GM18526 (cell line): ENCODE data around the gene JAK1.

Source experiments
- POLR2A ChIP-seq: IDR thresholded peaks from 3 replicates; pipeline ENCODE4 v1.6.1; 2011; ENCODE audit not compliant: insufficient read length; ENCODE audit errors: extremely low read depth

The JAK1 gene

DNA sequence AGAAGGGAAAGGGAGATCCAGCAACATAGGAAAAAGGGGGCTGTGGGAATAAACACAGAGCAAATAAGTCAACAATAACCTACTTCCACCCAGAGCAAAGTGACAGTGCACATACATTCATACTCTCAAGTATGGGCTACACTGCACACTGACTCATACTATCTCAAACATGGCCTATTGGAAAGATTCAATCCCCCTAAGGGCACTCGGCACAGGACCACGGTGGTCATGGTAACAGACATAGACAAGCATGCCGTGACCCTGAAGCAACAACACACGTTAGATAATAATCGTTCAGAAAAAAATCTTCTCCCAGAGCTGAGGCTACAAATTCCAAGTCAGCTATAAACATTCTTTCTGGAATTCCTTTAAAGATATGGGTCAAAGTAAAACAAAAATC, 16.8 kb upstream of the JAK1 start:
- TF ChIP-seq POLR2A, result no peak

GRCh38 chr1:64981601-64982533, 15.5 kb upstream of the JAK1 start:
- TF ChIP-seq POLR2A, result no peak

DNA sequence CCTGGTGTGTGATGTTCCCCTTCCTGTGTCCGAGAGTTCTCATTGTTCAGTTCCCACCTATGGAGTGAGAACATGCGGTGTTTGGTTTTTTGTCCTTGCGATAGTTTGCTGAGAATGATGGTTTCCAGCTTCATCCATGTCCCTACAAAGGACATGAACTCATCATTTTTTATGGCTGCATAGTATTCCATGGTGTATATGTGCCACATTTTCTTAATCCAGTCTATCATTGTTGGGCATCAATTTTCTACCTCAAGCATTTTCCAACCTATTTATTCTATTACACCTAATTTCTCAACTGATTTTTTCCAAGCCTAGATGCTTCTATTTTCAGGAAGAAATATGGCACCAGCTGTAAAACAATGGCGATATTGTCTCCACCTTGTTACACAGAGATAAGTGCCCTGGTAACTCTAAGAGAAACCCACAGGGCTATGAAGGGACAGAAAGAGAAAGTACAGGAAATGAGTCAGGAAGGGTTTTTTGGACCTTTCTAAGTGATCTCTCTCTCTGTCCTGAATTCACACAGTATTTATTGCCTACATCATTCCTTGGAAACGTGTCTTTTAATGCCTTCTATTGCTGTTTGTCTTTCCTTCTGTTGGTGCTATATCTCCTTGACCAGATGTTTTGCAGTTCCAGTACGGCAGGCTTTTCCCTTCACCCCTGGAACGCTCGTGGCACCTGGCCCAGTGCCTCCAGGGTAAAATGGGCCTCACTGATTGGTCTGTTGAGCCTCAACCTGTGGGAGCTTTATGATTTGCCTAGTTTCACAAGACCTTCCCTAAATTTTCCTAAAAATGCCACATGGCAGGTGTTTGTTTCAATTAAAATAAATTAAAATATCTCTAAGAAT, 14.6 kb upstream of the JAK1 start:
- no peak for TF ChIP-seq POLR2A

DNA sequence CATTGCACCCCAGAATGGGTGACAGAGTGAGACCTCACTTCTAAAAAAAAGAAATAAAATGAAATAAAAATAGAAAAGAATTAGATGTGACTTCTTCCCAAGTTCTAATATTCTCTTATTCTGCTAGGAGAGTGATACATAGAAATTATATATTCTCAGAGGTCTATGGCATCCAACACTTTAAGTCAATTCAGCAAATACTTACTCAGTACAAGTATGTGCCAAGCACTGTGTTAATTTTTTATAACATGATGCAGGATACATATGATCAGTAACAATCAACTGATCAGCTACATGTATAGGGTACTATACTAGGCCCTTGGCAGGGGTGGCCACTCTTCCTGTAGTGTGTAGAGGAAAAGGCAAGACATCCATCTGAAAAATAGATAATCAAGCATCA, 13.0 kb upstream of the JAK1 start:
- TF ChIP-seq POLR2A, result no peak

DNA sequence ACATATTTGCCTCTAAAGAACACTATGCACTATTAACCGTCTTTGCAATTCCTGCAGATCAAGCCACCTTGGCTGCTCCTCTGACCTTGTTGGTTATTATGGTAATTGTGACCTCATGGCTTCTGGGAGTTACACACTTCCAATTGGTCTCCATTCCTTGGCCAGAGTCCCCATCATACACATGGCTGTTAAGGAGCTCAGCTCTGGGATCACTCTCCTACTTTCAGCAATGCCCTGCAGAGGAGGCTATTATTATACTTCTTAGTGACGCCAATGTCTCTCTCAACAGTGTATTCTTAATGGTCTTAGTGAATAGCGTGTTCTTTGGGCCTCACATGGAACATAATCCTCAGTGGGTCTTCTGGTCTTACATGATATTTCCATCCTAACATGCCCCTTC, 10.0 kb upstream of the JAK1 start:
- TF ChIP-seq POLR2A, result no peak

DNA sequence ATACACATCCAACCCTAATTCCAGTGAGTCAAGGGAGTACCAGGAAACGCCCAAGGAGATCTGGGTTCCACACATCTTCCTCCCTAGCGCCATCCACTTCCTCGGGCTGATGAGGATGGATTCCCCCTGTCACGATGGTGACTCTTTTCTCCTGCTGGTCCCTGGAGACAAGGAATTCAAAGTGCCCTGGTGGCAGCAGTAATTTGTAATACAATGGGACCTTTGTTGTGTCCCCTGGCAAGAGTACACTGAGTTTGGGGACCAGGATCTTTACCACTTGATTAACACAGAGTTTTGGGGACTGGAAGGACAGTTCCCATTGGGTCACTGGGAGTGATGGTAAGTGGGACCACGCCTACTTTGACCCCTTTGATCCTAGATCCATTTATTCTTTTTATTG, 9.4 kb upstream of the JAK1 start:
- no peak for TF ChIP-seq POLR2A

DNA sequence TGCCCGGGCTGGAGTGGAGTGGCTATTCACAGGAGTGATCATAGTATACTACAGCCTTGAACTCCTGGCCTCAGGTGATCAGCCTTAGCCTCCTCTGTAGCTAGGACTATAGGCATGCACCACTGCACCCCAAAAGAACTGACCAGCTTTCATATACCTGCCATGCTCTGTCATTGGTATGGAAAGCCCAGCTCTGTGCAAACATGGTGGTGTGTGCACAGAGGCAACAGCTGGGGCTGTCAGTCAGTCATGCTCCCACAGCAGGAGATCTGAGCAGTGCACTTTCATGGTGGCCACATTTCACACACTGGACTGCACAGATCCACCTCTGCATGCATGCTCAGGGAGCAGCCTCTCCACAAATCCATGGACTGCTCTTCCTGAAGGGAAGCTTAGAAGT, 8.8 kb upstream of the JAK1 start:
- TF ChIP-seq POLR2A, result no peak

DNA sequence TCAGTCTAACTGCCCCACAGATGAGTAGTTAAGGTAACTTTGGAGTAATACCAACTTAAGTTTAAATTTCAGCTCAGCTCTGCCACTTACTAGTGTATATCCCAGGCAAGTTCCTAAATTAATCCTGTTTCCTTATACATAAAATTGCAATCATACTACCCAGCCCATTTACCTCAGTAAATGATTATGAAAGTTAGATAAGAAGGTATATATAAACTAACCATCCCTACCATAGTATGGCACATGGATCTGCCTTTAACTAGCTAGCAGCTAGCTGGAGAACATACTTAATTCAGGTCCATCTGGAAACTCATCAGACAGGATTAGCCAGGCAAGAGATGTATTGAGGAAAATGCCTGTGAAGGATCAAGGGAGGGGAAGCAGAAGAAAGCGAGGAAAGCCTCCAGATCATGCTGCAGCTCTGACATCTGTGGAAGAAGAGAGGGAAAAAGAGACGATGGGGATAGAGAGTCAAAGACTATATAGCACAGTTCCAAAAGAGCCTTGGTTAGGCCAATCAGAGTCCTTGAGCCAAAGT, 8.0 kb upstream of the JAK1 start:
- TF ChIP-seq POLR2A, result no peak

GRCh38 chr1:64973061-64973647, 6.8 kb upstream of the JAK1 start:
- no peak for TF ChIP-seq POLR2A

GRCh38 chr1:64969305-64970046, 3.1 kb upstream of the JAK1 start:
- TF ChIP-seq POLR2A, result no peak

DNA sequence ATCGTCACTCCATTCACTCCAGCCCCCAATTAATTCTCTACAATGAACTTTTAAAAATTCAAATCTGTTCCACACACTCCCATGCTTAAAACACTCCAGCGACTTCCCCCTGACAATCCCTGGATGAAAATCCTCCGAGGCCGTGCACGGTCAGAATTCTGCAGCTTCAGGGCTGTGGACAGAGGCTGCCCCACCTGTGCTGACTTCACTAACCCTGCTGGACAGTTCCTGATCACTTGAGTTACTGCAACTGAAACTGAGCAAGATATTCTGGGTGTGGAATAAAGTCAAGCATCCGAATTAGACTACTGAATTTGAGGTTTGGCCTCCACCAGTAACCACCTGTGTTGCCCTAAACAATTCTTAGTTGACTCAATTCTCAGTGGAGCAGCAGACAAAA, 1.0 kb upstream of the JAK1 start:
- no peak for TF ChIP-seq POLR2A

- no peak for TF ChIP-seq POLR2A
Observed at GRCh38 chr1:64965366-64966157, 787 bp downstream of the JAK1 start.

DNA sequence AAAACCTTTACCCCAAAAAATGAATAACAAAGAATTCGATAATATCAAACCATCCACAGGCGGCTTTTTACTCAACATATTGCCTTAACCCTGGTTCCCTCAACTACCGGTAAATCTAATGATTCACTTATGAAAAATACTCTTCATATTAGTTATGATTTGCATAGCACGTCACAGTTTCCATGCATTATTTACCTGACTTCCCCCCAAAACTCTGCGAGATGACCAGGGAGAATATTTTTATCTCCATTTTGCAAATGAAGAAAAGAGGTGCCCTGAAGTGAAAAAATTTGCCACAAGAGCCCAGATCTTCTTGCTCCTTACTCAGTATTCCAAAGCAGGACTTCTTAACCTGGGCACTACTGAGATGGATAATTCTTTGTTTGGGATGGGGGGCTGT, 2.9 kb downstream of the JAK1 start:
- no peak for TF ChIP-seq POLR2A

GRCh38 chr1:64962441-64962840, 3.9 kb downstream of the JAK1 start:
- TF ChIP-seq POLR2A, result no peak
